CD4-positive, alpha-beta T cell treated with Interleukin-12 subunit alpha and Interleukin-12 subunit beta, for 1 hour (primary cell): ENCODE data around the gene DCK.
"Not testable (repeated sequence)": the region's sequence is repeated elsewhere in the genome, so short reads cannot be mapped to it uniquely, and the experiment has no call there.

Source experiments
- DNase-seq: peaks from one replicate; pipeline ENCODE4 v3.0.0-alpha.2; 2020

The DCK gene

GRCh38 chr4:70993181-70994068 lies at the start of gene DCK:
TSS of gene DCK (plus strand) at chr4:70993649. CDS start at chr4:70993836, 187 bp downstream.
- peak; percentile 87 for DNase-seq

GRCh38 chr4:70945046-70945445 lies 48.4 kb upstream of the DCK start:
- DNase-seq, result no peak

- no peak for DNase-seq
These were observed 47.9 kb upstream of the DCK start for GRCh38 chr4:70945452-70946055.

DNA sequence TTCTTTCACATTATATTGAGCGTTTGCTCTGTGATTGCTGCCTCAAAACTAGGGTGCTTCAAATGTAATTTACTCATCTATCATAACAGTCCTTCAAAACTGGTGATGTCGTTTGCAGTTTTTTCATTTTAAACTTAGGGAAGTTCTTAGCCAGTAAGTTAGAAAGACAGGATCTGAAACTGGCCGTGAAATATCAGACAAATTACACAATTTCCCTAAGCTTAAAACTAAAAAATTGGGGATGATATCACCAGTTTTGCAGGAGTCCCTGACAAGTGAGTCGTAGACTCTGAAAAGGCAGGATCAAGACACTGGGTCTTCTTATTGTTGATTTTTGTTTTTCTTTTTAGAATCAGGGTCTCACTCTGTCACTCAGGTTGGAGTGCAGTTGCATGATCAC lies 46.5 kb upstream of the DCK start:
- DNase-seq, result no peak

GRCh38 chr4:70948665-70949260 lies 44.7 kb upstream of the DCK start:
- DNase-seq, result no peak

DNA sequence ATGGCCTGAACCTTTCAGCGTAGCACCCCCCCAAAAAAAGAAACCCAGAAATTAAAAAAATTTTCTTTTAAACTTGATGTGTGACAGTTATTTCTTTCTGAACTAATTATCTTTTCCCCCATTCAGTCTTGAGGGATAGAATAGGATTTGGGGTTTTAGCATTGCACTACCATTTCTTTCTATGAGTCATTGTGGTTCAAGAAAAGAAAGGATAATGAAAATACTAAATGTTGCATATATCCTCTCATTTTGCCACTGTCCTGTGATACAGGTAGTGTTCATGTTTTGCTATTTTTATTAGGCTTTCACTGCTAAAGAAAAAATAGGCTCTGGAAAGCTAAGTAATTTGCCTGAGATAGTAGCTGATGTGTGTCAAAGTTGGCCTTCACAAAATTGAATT lies 39.4 kb upstream of the DCK start:
- no peak for DNase-seq

GRCh38 chr4:70956549-70957210 lies 36.8 kb upstream of the DCK start:
- no peak for DNase-seq

DNA sequence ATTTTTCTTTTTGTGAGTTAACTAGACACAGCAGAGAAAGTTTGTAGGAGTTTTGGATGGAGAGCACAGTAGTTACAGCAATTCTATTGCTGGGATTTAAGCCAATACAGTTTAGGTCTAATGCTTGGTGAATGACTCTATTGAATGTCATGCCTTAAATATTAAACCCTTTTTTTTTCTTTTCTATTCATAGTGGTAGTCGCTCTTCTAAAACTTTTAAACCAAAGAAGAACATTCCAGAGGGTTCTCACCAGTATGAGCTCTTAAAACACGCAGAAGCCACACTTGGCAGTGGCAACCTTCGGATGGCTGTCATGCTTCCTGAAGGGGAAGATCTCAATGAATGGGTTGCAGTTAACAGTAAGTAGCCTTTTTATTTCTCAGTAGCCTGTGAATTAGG lies 34.8 kb upstream of the DCK start:
- no peak for DNase-seq

GRCh38 chr4:70969076-70969475 lies 24.4 kb upstream of the DCK start:
- DNase-seq, result no peak

DNA sequence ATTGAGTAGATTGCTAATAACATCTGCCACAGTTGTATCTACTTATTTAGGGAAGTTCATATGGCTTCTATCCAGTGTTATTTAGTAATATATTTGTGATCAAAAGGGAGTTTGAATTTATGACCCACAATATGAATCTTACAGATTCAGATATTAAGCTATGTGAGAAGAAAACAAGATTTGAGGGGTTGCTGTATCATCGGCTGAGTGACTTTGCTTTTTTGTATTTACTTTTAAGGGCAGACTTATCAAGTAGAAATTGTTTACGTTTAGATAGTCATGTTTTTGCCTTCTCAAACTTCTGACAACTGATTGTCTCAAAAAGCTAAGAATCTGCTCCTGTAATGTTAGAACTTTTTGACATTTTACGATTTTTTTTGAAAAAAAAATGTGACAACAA lies 17.2 kb upstream of the DCK start:
- no peak for DNase-seq

GRCh38 chr4:70979445-70980008 lies 13.9 kb upstream of the DCK start:
- no peak for DNase-seq

DNA sequence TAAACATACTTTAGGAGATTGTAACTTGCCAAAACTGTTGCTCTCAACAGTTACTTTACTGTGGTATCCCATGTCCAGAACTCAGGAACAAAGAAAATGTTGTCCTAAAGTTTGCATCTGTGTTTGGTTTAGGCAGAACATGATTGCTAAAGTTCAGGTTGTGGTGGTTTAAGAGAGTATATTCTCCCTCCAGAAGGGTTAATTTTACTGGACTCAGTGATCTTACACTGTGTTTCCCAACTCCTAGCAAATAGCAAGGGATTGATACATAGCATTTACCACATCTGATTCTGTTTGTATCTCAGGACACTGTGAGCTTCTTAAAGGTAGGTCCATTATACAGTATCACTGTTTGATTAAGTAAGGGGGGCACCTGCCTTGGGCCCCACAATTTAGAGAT lies 13.3 kb upstream of the DCK start:
- no peak for DNase-seq

- DNase-seq, result no peak
These were observed 9.3 kb upstream of the DCK start for GRCh38 chr4:70984106-70984505.

DNA sequence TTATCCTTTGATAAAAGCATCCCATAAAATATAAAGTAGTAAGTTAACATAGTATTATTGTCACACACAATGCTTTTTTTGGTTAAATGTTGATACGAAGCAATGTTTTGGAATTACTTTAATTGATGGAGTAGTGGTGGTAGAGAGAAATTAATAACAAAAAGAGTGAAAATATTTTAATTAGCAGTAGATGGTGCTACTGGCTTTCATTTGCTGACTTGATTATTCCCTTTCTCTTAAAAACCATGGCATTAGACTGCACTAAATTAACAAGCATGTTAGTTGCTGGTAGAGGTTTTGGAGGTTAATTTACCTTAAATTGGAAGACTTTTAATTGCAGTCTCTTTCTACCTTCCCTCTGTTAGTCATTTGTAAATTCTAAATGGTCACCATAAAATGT lies 8.9 kb upstream of the DCK start:
- peak; percentile 31 for DNase-seq

GRCh38 chr4:70991596-70991995 lies 1.9 kb upstream of the DCK start:
- DNase-seq, result no peak

DNA sequence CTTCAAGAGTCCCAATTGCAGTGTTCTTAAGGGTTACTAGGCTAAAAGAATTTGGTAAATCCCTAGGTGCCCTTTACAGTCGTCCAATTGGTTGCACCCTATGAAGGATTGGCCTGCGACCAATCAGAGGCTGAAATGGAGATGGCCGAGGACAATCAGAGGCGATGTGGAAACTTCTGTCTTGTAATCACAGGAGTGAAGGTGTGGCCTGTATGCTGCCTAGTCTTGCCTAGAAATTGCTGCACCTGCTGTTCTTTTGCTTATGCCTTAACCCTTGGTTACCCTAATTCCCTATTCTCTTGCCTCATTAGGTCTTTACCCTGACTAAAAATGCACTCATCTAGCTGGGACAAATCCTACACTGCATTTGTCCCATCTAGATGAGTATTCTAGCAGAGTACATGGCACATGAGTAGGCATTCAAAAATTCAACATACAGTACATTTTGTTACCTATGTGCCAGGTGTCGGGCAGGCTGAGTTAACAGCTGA lies 1.0 kb upstream of the DCK start:
- no peak for DNase-seq

DNA sequence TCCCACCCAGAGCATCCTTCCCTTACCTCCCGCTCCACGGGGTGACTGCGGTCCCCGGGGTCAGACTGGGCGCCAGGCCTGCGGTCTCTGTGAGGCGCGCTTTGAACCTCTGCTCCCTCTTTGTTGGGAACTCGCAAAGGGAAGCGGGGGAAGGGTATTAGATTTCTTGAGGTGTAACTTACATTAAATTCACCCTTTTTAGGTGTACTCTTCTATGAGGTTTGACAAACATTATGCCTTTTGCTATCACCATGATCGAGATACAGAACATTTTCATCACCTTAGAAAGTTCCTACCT lies 569 bp downstream of the DCK start:
- DNase-seq, result no peak

DNA sequence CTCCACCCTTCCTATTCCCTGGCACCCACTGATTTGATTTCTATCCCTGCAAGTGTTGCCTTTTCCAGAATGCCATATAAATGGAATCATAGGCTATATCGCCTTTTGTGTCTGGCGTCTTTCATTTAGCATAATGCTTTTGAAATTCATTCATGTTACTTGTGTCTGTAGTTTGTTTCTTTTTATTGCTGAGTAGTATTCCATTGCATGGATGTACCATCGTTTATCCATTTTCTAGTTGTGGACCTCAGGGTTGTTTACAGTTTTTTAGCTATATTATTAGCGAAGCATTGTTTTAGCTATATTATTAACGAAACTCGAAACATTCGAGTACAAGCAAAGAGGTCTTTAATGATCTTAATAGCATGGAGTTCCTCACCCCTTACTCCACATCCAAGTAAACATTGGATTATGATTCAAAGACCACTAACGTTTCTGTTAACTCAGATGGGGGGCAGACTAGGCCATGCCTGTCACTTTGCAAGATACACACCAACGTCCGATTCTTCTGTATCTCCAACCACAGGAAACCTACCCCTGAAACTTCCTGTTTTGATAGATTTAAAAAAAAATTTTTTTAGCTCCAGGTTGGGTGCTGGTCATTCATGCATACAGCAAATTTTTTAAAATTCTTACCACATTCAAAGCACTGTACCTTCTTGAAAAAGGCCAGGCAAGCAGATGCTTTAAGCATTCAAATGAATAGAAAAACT lies 1.1 kb downstream of the DCK start:
- no peak for DNase-seq

- DNase-seq, result no peak
These were observed 2.5 kb downstream of the DCK start for GRCh38 chr4:70996018-70996360.

DNA sequence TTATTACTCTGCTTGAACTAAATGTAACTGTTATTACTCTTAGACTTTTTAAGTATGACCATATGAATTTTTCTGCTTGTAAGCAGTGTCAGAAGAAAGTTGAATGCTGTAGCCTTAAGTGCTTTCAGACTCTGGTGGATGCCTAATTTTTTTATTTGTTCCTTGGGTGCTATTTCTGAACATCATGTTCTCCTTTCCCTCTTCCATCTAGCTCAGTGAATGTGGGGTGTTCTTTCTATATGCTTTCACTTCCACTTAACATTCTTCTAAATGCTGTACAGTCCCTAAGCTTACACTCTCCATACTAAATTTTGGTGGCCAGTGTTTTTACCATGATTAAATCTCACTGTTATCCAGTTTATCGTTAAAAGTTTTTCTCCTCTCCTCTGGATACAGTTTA lies 3.6 kb downstream of the DCK start:
- DNase-seq, result no peak

DNA sequence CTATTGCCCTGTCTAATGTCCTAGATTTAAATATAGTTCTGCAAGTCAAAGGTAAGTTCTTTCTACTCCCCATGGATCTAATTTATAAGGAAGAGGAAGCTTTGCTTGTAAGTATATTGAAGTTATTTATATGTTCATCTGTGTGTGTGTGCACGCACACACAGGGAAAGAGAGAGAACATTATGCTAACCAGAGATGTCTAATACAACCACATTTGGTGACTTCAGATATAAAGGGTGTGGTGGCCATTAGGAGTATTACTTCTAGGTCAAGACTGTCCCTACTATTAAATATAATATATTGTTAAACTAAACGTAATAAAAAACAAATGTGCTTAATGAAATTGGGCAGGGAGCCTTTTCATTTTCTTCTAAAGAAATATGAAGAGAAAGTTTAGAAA lies 4.1 kb downstream of the DCK start:
- DNase-seq, result no peak

DNA sequence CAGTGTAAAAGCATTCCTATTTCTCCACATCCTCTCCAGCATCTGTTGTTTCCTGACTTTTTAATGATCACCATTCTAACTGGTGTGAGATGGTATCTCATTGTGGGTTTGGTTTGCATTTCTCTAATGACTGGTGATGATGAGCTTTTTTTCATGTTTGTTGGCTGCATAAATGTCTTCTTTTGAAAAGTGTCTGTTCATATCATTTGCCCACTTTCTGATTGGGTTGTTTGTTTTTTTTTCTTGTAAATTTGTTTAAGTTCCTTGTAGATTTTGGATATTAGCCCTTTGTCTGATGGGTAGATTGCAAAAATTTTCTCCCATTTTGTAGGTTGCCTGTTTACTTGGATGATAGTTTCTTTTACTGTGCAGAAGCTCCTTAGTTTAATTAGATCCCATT lies 6.2 kb downstream of the DCK start:
- DNase-seq, result not testable (repeated sequence)

GRCh38 chr4:71001363-71001762 lies 7.9 kb downstream of the DCK start:
- not testable (repeated sequence) for DNase-seq
